GM23248 (cell line): ENCODE data around the gene MPPE1.
"Not testable (repeated sequence)": the region's sequence is repeated elsewhere in the genome, so short reads cannot be mapped to it uniquely, and the experiment has no call there.

Source experiments
- EZH2 ChIP-seq: fragments of 200-600 bp; sonication (generic); IDR thresholded peaks from 2 replicates; pipeline ENCODE4 v1.6.1; 2018; ENCODE audit warnings: antibody characterized with exemption, mild to moderate bottlenecking; ENCODE audit not compliant: insufficient read depth, poor library complexity, severe bottlenecking
- EZH2phosphoT487 ChIP-seq: fragments of 200-600 bp; sonication (generic); IDR thresholded peaks from 2 replicates; pipeline ENCODE4 v1.6.1; 2018; ENCODE audit warnings: antibody characterized with exemption, moderate library complexity, mild to moderate bottlenecking, low read depth; ENCODE audit not compliant: insufficient read depth

- not testable (repeated sequence) for TF ChIP-seq EZH2, EZH2phosphoT487
These were observed 8.8 kb upstream of the MPPE1 start for GRCh38 chr18:11916880-11917279.
